ENCODE measurements around the gene ALX4.

GRCh38 chr11:44237156-44237555 lies 72.8 kb downstream of the ALX4 start:
- TF ChIP-seq, protein P1, sequence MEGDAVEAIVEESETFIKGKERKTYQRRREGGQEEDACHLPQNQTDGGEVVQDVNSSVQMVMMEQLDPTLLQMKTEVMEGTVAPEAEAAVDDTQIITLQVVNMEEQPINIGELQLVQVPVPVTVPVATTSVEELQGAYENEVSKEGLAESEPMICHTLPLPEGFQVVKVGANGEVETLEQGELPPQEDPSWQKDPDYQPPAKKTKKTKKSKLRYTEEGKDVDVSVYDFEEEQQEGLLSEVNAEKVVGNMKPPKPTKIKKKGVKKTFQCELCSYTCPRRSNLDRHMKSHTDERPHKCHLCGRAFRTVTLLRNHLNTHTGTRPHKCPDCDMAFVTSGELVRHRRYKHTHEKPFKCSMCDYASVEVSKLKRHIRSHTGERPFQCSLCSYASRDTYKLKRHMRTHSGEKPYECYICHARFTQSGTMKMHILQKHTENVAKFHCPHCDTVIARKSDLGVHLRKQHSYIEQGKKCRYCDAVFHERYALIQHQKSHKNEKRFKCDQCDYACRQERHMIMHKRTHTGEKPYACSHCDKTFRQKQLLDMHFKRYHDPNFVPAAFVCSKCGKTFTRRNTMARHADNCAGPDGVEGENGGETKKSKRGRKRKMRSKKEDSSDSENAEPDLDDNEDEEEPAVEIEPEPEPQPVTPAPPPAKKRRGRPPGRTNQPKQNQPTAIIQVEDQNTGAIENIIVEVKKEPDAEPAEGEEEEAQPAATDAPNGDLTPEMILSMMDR (IDR thresholded peaks at IDR 0.05; ENCODE audit: low read length), result no peak
- TF ChIP-seq EZH2 (optimal IDR thresholded peaks at IDR 0.05; ENCODE audit: low read depth, low read length), result no peak

Data from MM.1S (cell line).